GM12878 (cell line): ENCODE data around the gene WDFY1.

Source experiments
- ATF7 ChIP-seq: fragments of 450-650 bp; IDR thresholded peaks from 2 replicates; pipeline ENCODE4 v1.6.1; 2016; ENCODE audit warnings: low read depth, mild to moderate bottlenecking
- CEBPB ChIP-seq, 2 experiments: fragments of 150-350 bp in 1 of 2; IDR thresholded peaks; 2 replicates each; pipeline ENCODE4 v1.6.1; 2012 to 2014; ENCODE audit warnings: low read depth in 2 of 2, low read length in 2 of 2, borderline replicate concordance in 1 of 2, inconsistent platforms in 1 of 2
- JUND ChIP-seq: IDR thresholded peaks from 2 replicates; pipeline ENCODE4 v1.6.1; 2012; ENCODE audit warnings: low read depth, mild to moderate bottlenecking, low read length, improper control_type of control experiment, moderate library complexity
- SIN3A ChIP-seq: IDR thresholded peaks from 2 replicates; pipeline ENCODE4 v1.6.1; 2012; ENCODE audit warnings: low read depth, low read length, improper control_type of control experiment
- TF ChIP-seq, protein P1 (sequence below), 3 experiments: IDR thresholded peaks in 2 of 3; conservative IDR thresholded peaks in 1 of 3; 2 replicates each; pipeline ENCODE4 v1.5.1; 2011; ENCODE audit warnings: low read depth in 3 of 3, low read length in 3 of 3, mild to moderate bottlenecking in 3 of 3, control low read depth in 2 of 3, moderate library complexity in 2 of 3, inconsistent platforms in 1 of 3, mixed read lengths in 1 of 3; ENCODE audit not compliant: control insufficient read depth in 2 of 3, insufficient read depth in 1 of 3; ENCODE audit errors: extremely low read depth in 1 of 3

DNA sequence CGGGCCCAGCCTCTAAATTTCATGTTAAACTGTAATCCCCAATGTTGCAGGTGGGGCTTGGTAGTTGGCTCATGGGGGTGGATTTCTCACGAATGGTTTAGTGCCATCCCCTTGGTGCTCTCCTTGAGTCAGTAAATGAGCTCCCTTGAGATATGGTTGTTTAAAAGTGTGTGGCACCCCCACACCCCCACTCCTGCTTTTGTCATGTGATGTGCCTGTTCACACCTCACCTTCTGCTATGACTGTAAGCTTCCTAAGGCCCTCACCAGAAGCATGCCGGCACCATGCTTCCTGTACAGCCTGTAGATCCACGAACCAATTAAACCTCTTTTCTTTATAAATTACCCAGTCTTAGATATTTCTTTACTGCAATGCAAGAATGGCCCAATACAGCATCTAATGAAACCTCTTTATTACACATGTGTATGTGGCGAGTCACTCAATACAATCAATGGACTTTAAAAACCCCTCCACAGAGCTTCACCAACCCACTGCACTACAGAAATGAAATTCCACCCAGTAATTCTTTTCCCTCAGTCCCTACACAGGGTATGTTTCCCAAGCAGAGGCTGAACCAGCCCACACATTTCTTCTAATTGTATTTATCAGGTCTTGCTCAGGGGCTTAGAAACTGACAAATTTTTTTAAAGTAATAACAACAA is 47.3 kb downstream of the WDFY1 start:
- TF ChIP-seq, protein P1, sequence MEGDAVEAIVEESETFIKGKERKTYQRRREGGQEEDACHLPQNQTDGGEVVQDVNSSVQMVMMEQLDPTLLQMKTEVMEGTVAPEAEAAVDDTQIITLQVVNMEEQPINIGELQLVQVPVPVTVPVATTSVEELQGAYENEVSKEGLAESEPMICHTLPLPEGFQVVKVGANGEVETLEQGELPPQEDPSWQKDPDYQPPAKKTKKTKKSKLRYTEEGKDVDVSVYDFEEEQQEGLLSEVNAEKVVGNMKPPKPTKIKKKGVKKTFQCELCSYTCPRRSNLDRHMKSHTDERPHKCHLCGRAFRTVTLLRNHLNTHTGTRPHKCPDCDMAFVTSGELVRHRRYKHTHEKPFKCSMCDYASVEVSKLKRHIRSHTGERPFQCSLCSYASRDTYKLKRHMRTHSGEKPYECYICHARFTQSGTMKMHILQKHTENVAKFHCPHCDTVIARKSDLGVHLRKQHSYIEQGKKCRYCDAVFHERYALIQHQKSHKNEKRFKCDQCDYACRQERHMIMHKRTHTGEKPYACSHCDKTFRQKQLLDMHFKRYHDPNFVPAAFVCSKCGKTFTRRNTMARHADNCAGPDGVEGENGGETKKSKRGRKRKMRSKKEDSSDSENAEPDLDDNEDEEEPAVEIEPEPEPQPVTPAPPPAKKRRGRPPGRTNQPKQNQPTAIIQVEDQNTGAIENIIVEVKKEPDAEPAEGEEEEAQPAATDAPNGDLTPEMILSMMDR (IDR thresholded peaks at IDR 0.05 in 2 of 3, conservative IDR thresholded peaks at IDR 0.05 in 1 of 3; ENCODE audit: control insufficient read depth in 2 of 3, extremely low read depth in 1 of 3, insufficient read depth in 1 of 3, low read depth in 3 of 3, low read length in 3 of 3) = no peak
- no peak for TF ChIP-seq JUND
- TF ChIP-seq ATF7 = no peak
- TF ChIP-seq SIN3A = no peak
- no peak for TF ChIP-seq CEBPB (IDR thresholded peaks at IDR 0.05; ENCODE audit: borderline replicate concordance in 1 of 2, low read depth in 2 of 2, low read length in 2 of 2)
